HG02588 (cell line): ENCODE data around the gene PTAFR.

Experiments
- ATAC-seq: cut with Tn5 transposase; IDR thresholded peaks from one replicate; pipeline ENCODE4 v1.9.1; 2021; ENCODE audit warnings: mild to moderate bottlenecking, moderate library complexity; ENCODE audit not compliant: unreplicated experiment

The PTAFR gene, protein sequence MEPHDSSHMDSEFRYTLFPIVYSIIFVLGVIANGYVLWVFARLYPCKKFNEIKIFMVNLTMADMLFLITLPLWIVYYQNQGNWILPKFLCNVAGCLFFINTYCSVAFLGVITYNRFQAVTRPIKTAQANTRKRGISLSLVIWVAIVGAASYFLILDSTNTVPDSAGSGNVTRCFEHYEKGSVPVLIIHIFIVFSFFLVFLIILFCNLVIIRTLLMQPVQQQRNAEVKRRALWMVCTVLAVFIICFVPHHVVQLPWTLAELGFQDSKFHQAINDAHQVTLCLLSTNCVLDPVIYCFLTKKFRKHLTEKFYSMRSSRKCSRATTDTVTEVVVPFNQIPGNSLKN

DNA sequence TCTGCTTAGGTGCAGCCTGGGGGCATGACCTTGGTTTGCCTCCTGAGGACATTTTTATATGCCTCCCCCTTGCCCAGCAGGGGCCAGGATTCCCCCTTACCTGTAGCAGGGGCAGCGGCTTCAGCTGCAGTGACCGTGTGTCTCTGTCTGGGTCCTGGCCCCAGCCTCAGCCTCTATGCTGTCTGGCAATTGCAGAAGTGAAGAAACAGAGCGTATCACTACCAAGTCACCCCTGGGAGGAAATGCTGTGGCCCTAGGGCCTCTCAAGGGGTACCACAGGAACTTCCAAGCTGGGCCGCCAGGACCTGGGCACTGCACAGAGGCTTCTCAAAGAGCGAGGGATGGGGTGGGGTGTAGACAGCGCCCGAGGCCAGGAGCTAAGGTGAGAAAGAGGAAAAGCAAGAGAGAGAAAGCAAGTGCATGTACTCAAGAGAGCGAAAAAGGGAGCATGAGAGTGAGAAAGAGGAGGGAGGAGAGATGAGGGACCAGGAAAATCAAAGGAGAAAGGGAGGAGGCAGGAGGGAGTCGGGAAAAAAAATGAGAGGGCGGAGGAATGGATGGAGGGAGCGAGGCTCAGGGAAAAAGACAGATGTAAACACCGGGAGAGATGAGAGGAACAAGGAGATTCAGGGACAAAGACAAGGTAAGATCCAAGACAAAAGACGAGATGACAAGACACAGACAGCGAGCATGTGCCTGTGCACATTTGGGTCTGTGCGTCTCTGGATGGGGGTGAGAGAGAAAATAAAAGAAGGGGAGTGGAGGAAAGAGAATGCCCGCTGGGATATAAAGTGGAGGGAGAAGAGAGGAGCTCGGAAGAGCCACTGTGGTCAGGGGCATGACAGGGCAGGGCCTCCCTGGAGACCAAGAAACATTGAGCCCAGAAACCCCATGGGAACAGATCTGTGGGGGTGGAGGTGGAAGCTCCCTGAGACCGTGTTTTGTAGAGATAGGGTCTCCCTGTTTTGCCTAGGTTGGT lies at the start of gene PTAFR:
PTAFR (minus strand) TSS at position 199 of the 979 bp plus-strand sequence. CDS start 25,669 bp downstream, outside the sequence.
- ATAC-seq: peak; percentile 30

DNA sequence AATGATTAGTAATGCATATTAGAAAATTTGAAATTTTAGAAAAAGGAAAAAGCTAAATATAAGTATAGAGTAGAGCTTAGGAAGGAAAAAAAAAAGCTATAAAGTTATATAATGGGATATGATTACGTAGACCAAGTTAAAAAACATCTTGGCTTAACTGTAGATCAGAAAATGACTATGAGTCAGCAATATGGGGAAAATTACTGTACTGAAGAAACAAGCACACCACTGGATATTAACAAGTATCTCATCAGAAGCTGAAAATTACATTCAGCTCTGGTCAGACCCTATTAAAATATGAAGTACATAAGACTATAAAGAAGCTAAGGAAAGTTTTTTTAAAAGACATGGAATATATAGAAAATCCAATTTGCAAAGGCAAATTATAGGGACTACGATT lies 36.8 kb upstream of the PTAFR start:
- ATAC-seq: no peak

DNA sequence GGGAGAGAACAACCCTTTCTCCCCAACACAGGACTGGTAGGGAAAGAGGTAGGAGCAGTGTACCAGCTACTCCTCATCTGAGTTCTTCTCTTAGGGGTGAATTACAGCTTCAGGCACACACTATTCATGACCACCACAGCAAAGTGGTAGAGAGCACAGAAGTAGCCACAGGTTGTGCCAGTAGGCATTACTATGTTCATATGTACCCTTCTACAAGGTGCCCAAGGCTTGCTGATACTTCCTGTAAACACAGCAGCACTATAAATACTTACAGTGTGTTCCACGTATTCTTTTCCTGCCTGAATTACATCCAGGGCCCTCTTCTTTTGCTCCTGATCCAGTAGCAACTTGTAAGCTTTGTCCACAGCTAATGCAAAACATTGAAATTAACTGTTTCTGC lies 33.2 kb upstream of the PTAFR start:
- ATAC-seq: no peak

DNA sequence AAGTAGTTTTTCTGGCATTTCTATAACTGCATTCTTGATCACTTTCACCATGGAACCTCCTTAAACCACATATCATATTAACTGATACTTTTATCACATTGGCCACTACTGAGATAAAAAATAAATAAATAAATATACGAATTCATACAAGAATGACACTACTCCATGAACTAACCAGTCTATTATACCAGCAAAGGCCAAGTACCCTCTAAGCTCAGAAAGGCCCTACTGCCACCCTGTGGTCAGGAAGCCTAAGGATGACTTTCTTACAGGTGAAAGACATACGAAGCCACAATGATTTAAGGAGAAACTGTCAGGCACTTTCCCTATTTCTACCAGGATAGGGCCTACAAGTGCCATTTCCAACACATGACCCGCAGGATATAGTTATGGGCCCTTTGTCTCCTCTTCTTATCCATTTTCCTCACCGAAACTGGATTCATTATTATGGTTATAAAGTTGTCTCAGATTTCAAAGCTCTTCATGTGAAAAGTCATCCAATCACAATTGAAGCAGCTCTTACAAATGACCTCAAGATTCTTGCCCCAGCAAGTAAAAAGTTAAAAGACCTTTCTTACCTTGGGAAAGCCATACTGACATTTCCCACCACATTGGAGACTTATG lies 32.4 kb upstream of the PTAFR start:
- ATAC-seq: no peak

DNA sequence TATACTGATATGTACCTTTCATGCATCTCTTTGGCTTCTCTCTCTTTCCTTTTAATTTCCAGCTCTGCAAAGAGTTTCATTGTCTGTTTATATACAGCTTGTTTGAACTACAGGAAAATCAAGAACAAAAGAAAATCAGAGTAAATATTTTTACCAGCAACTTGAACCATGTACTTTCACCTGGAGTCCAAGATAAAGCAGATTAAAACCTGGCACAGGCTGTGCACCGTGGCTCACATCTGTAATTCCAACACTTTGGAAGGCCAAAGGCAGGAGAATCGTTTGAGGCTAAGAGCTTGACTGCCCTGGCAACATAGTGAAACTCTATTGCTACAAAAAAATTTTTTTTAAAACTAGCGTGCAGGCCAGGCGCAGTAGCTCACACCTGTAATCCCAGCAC lies 28.8 kb upstream of the PTAFR start:
- no peak for ATAC-seq

DNA sequence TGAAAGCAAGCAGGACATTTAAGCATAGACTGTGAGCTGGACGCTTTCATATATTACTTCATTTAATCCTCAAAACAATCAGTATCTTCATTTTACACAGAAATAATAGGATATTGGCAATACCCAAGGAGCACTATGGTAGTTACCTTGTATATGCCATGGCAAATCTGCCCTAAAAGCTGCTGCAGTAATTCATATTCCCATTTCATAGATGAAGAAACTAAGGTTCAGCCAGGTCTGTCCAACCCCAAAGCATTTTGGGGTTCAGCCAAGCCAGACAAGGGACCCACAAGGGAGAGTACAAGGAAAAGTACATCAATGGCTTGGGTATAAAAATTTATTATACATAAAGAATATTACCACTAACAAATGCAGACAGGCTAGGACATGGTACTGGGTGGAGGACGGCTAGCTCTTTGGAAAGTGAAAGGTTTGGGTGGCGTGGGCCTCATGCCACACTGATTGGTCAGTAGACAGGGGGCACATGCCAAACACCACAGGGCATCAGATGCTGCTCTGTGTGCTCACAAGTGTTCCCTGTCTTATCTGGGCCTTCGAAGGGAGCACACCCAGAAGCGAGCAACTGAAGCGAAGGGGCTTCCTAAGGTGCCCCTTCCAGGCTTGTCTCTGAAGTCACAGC lies 23.9 kb upstream of the PTAFR start:
- no peak for ATAC-seq

DNA sequence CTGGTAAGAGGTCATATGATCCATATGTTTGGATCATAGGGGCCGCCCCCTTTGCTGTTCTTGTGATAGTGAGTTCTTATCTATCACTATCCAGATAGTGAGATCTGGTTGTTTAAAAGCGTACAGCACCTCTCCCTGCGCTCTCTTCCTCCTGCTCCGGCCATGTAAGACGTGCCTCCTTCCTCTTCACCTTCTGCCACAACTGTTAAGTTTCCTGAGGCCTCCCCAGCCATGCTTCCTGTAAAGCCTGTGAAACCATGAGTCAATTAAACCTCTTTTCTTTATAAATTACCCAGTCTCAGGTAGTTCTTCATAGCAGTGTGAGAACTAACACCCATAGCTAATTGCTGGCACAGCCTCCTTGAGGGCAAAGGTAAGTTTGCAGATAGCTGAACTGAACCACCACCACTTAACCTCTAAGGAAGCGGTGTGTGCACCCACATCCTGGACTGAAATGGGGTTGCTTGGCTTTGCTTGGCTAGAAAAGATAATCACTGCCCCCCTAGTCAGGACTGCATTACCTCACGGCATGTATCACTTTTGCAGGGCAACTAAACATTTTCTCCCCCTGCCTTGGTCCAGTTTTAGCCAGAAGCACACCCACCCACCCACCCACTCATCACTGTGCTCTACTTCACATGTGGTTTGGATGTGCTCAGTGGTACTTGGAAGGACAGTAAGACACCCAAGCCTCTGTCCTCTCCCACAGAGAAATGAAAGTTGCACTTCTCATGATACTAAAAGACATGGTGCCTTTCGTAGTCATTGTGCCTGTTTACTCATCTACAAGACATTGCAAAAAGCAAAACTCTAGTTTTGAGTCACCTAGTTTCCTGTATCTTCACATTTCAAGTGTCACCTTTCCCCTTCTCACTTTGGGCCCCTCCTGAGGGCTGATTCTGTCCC lies 23.1 kb upstream of the PTAFR start:
- peak; percentile 83 for ATAC-seq

DNA sequence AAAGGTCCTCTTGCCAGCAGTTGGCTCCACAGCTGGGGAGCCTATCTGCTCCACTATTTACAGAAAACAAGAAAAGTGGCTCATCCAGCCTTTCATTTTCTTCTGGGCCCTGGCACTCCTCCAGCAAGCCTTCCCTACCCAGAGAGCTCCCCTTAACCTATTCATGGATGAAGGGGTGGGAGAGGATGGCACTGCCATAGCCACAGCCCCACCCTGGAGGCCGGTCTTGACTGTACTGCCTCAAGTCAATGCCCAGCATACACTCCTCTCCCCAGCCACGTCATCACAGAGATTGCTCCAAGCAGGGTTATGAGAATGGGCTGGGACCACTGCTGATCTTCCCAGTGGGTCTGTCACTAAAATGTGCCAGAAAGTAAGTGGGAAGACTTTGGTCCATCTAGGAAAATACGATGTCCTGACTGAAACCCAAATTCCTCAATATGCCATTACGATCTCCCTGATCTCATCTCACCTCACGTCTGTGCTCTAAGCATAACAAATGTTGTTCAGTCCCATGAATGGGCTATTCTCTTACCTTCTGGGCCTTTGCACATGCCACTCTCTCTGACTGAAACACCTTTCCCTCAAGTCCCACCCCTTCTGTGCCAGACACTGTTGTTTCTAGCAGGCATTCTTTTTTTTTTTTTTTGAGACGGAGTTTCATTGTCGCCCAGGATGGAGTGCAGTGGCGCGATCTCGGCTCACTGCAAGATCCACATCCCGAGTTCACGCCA lies 21.4 kb upstream of the PTAFR start:
- no peak for ATAC-seq

DNA sequence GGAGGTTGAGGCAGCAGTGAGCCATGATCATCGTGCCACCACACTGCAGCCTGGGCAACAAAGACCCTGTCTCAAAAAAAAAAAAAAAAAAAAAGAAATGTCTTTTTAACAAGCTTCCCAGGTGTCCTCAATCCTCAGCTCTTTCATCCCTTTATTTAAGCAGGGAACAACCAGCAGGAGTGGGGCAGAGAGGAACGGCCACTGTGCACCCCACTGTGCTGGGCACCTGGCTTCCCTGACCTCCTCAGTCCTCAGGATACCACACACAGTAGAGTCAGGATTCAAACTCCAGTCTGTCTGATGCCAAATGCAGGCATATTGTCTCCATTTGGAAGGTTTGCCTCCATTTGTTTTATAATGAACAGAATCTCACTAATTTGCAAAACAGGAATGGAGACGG lies 19.8 kb upstream of the PTAFR start:
- ATAC-seq: no peak

DNA sequence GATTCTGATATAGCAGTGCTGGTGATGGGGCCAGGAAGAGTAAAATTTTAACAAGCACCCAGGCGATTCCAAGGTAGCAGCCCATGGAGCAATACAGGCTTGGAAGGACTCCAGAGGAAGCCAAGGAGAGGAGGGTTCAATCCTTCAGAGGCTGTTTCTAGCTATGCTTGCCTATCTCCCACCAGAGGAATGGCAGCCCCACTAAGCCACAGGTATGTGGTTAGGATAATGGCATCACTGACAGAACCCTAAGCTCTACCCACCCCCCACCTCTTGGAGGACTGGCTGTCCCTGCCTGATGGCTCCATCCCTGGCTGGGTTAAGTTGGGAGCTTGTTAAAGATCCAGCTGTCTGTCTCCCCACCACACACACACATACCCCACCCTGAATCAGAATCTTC lies 19.3 kb upstream of the PTAFR start:
- no peak for ATAC-seq

DNA sequence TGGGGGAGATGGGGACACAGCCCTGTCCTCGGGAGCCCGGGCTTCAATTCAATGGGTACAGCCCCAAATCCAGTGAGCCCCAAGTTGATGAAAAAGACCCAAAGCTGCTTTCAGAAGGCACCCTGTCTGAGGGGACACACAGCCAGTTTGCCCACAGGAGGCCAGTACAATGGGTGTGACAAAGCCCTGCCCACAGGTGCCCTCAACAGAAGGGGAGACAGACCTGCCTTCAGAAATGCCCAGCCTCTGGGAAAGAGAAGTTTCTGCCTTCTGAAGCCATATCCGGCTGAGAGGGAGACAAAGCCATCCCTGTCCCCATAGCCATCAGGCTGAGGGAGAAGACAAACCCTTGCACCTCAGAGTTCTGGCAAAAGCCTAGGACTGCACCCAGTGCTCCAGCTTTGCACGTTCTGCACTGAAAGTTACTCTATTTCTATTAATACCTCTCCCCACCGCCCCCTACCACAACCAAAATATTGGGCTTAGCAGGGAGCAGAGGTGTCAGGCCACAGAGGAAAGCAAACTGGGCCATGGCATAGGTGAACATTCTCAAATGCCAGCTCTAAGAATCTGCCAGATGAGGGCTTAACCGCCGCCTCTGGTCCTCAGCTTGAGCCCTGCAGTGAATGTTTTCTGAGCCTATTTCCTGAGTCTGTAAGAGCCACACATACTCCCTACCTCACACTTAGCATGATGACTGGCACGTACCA lies 18.0 kb upstream of the PTAFR start:
- no peak for ATAC-seq

DNA sequence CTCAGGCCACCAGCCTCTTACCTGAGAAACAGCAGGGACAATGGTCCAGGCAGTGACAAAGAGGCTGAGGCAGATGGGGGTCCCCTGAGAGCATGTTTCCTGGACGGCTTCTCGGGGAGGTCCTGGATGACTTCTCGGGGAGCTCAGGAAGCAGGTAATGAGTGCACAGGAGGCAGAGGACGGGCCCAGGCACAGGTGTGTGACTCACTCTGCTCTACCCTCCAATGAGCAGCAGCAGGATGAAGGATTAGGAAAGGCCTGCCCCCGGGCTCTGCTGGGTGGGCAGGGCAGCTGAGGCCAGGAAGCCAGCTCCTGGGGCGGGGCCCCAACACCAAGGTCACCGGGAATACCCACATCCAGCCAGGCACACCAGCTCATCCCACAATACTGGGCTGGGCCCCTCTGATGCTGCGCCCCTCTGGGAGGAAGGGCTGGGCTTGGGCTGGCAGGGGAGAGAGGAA lies 17.2 kb upstream of the PTAFR start:
- ATAC-seq: no peak

DNA sequence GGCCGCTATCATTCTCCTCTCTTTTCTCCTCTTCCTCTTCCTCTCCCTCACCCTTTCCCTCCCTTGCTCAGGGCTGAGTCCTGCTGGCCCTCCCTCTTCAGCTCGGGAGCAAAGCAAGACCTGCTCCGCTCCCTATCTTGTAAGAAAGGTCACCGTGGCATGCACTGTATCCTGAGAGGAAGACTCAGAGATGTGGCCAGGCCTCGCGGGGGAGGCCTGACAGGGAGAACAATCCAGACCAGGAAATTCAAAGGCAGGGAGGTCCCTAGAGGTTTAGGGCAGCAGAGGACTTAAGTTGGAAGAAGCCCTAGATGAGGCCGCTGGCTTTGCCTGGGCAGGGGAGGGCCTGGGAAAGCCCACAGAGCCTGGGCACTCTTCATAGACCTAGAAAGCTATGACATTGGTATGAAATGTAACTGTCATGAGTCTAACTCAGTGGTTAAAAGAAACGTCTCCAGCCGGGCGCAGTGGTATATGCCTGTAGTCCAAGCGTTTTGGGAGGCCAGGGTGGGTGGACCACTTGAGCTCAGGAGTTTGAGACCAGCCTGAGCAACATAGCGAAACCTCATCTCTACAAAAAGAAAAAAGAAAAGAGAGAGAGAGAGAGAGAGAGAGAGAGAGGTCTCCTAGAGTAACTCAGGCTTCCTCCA lies 14.6 kb upstream of the PTAFR start:
- ATAC-seq: no peak

DNA sequence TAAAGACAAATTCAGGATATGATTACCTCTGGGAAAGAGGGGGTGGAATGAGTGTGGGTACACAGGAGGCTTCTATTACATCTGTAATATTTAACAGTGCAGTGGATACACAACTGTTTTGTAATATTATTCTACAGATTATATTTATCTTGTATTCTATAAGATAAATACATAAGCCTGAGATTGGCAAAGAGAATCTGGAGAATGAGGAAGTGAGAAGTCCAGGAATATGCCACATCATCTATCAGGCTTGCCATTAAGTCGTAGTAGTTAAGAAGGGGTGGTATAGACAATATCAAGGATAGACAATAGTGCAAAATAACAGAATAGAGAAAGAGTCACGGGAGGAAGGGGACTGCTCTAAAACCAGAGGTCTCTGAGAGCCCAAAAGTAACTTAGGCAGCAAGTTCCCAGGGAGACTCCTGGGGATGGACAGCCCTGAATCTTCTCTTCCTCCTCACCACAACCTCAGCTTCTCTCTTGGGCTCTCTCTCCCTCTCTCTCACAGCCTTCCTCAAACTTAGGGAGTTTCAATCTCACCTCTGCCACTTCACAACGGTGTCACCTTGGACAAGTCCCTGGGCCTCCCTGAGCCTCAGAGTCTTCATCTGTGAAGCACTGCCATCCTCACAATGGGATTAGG lies 14.0 kb upstream of the PTAFR start:
- no peak for ATAC-seq

DNA sequence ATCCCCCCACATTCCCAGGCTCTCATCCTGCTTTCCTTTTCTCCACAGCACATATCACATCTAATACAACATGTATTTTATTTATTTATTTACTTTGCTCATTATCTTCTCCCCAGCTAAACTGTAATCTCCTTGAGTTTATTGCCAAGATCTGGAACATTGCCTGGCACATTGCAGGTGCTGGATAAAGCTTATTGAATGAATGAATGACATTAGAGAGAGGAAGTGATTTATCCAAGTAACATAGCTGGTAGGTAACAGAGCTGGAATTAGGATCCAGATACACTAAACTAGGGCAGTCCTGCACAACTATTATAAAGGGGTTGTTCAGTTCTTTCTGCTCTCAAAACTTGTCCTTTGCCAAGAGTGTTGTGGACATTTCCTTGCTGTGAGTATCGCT lies 8.6 kb upstream of the PTAFR start:
- ATAC-seq: no peak

DNA sequence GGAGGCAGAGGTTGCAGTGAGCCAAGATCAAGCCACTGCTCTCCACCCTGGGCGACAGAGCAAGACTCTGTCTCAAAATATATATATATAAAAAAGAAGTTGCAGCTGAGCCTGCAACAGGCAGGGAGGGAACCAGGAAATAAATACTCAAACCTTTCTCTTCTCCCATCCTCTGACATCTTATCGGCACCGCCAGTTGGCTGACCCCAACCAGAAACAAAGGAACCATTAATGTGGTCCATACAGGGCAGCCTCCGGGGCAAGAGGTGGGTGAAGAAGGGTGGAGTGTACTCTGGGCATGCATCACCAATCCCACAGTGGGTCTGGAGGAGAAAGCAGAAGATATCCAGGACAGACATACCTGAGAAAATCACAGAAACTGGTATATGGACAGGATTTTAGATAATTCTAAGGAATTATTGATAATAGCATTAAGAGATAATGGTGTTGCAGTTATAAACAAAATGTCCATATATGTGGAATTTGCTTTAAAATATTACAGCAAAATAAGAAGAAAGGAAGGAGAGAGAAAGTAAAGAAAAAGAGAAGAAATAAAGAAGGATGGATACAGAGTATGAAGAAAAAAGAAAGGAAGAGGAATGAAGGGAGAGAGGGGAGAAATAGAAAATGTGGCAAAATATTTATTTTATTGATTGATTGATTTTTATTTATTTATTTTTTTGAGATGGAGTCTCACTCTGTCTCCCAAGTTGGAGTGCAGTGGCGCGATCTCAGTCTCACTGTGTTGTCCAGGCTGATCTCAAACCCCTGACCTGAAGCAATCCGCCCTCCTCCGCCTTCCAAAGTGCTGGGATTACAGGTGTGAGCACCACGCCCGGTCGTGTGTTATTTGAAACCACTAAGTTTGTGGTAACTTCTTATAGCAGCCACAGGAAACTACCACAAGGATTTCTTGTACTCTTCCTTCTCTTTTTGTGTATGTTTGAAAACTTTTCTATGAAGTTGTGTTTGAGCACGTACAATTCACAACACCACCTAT lies 4.1 kb upstream of the PTAFR start:
- no peak for ATAC-seq
